Testis (tissue), 2 donors: Measurements from ENCODE around the gene PRKCD.

ENCODE experiments used
- CTCF ChIP-seq, 3 experiments: fragments of 450-650 bp in 2 of 3; fragments of 200-600 bp in 1 of 3; sonication (generic) in 1 of 3; IDR thresholded peaks; one replicate each; pipeline ENCODE4 v1.5.1; 2016 to 2019; ENCODE audit warnings: antibody characterized with exemption in 3 of 3, mild to moderate bottlenecking in 2 of 3, moderate library complexity in 1 of 3
- POLR2A ChIP-seq: fragments of 450-650 bp; IDR thresholded peaks from one replicate; pipeline ENCODE4 v1.6.1; 2017; ENCODE audit warnings: antibody characterized with exemption, mild to moderate bottlenecking, moderate library complexity

- TF ChIP-seq POLR2A, result no peak
- TF ChIP-seq CTCF (IDR thresholded peaks at IDR 0.05), result no peak
Measured at GRCh38 chr3:53194210-53195065, 33.4 kb downstream of the PRKCD start.
